Caco-2 (cell line): ENCODE data around the gene ZC3H18. TPM values are rescaled to one million over a fixed set of nuclear protein-coding genes. Genes with fewer than 3 reads are reported as not detected.
A peak's percentile ranks its signal among the peaks of the same experiment; 100 is the strongest.

Source experiments
- BruUV-seq: library from RNA; stranded (reverse); fragments of 400-500 nt; replicated peaks from 2 replicates; lab custom pipeline; 2021; lab: Mats Ljungman, UMichigan
- CTCF ChIA-PET: fragments of 300-600 bp; sonication (Branson Sonifier 250); formaldehyde crosslinking; loops from one replicate; lab custom pipeline; 2022; ENCODE audit warnings: antibody characterized with exemption; lab: Charles Lee
- POLR2A ChIA-PET: fragments of 300-600 bp; sonication (Branson Sonifier 250); formaldehyde crosslinking; loops from one replicate; lab custom pipeline; 2022; ENCODE audit warnings: antibody characterized with exemption; lab: Charles Lee
- DNase-seq, 2 experiments: peaks; one replicate each; pipeline versions ENCODE4 v3.0.0 to v3.0.0-alpha.2; 2020 to 2022
- H3K27me3 ChIP-seq: replicated peaks from 2 replicates; pipeline ENCODE4 v1.6.0; 2011; ENCODE audit warnings: low read length; ENCODE audit not compliant: control insufficient read depth, insufficient read depth
- H3K36me3 ChIP-seq: 2 replicates; pipeline ENCODE4 v1.5.1; 2011; ENCODE audit warnings: low read length; ENCODE audit not compliant: control insufficient read depth, insufficient read depth
- H3K4me1 ChIP-seq: fragments of 250-450 bp; sonication (Bioruptor Pico); 2 replicates; pipeline ENCODE4 v1.5.1; 2020; ENCODE audit warnings: mild to moderate bottlenecking
- H3K4me3 ChIP-seq: 2 replicates; pipeline ENCODE4 v1.5.1; 2011; ENCODE audit warnings: low read depth, mild to moderate bottlenecking, control low read depth, low read length
- H3K9me3 ChIP-seq: fragments of 250-450 bp; sonication (Bioruptor Pico); 2 replicates; pipeline ENCODE4 v1.5.1; 2020; ENCODE audit warnings: mild to moderate bottlenecking, moderate library complexity
- H3K27ac Mint-ChIP-seq: one replicate; pipeline ENCODE4 v1.8.0; 2022; ENCODE audit warnings: mixed read lengths; ENCODE audit not compliant: unreplicated experiment
- H3K27me3 Mint-ChIP-seq: one replicate; pipeline ENCODE4 v1.8.0; 2022; ENCODE audit warnings: mixed read lengths; ENCODE audit not compliant: insufficient read depth, unreplicated experiment
- H3K36me3 Mint-ChIP-seq: one replicate; pipeline ENCODE4 v1.8.0; 2022; ENCODE audit warnings: mild to moderate bottlenecking, mixed read lengths; ENCODE audit not compliant: insufficient read depth, unreplicated experiment
- H3K4me1 Mint-ChIP-seq: one replicate; pipeline ENCODE4 v1.8.0; 2022; ENCODE audit warnings: low read depth, mixed read lengths; ENCODE audit not compliant: unreplicated experiment
- H3K4me3 Mint-ChIP-seq: one replicate; pipeline ENCODE4 v1.8.0; 2022; ENCODE audit warnings: mild to moderate bottlenecking, moderate library complexity, mixed read lengths; ENCODE audit not compliant: unreplicated experiment
- H3K9me3 Mint-ChIP-seq: one replicate; pipeline ENCODE4 v1.8.0; 2022; ENCODE audit warnings: mixed read lengths; ENCODE audit not compliant: unreplicated experiment
- intact Hi-C: fragments of 100-400 bp; cut with micrococcal nuclease; formaldehyde crosslinking; loops from one replicate; pipeline ENCODE4 v1.10.0; 2022; ENCODE audit not compliant: unreplicated experiment
- total RNA-seq: library from RNA; stranded (reverse); gene quantifications from 2 replicates; pipeline ENCODE4 v1.2.3, GENCODE V29; 2022
- TF ChIP-seq, protein P1 (sequence below), 2 experiments: fragments of 200-600 bp in 1 of 2; IDR thresholded peaks; 1 replicate in 1 of 2; 2 replicates in 1 of 2; pipeline versions ENCODE4 v1.5.1 to v1.8.0; 2011 to 2022; ENCODE audit warnings: antibody characterized with exemption in 1 of 2, control low read depth in 1 of 2, inconsistent platforms in 1 of 2, low read depth in 1 of 2, low read length in 1 of 2, mild to moderate bottlenecking in 1 of 2, moderate library complexity in 1 of 2; ENCODE audit not compliant: insufficient read depth in 1 of 2, severe bottlenecking in 1 of 2, unreplicated experiment in 1 of 2

The ZC3H18 gene
- total RNA-seq, 1 experiment from 2014 or later: 82.0 TPM

DNA sequence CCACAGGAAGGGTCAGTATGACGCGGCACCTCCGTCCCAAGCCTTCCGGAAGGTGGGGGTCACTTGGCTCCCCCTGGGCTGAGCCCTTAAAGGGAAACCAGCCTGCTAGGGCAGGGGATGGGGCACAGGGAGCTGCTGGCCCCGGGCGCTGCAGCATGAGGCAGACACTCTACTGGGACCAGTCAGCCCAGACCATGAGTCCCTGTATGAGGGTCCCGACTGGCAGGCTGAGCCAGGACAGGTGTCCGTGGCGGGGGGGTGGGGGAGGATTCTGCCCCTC, 43.4 kb upstream of the ZC3H18 start:
- H3K4me3 Mint-ChIP-seq: no peak overlapping the region
- Histone ChIP-seq H3K4me1 (peaks cover 22% of the 10 kb centered on the region), H3K9me3 (no peaks in the 10 kb centered on the region), H3K27me3 (no peaks in the 10 kb centered on the region), H3K36me3 (peaks cover 7% of the 10 kb centered on the region), H3K4me3 (no peak overlapping the region)
- no peaks in the 10 kb centered on the region for H3K4me1 Mint-ChIP-seq
- intact Hi-C loops: loop anchor here (1.0 to 5.0 kb wide), 4 partner anchors 18 to 84 kb away; no protein-coding TSS in a partner anchor
- TF ChIP-seq, protein P1, sequence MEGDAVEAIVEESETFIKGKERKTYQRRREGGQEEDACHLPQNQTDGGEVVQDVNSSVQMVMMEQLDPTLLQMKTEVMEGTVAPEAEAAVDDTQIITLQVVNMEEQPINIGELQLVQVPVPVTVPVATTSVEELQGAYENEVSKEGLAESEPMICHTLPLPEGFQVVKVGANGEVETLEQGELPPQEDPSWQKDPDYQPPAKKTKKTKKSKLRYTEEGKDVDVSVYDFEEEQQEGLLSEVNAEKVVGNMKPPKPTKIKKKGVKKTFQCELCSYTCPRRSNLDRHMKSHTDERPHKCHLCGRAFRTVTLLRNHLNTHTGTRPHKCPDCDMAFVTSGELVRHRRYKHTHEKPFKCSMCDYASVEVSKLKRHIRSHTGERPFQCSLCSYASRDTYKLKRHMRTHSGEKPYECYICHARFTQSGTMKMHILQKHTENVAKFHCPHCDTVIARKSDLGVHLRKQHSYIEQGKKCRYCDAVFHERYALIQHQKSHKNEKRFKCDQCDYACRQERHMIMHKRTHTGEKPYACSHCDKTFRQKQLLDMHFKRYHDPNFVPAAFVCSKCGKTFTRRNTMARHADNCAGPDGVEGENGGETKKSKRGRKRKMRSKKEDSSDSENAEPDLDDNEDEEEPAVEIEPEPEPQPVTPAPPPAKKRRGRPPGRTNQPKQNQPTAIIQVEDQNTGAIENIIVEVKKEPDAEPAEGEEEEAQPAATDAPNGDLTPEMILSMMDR (IDR thresholded peaks at IDR 0.05; ENCODE audit: insufficient read depth in 1 of 2, low read depth in 1 of 2, low read length in 1 of 2, severe bottlenecking in 1 of 2, unreplicated experiment in 1 of 2): no peak
- BruUV-seq: no TSS peak
- H3K9me3 Mint-ChIP-seq: no peaks in the 10 kb centered on the region
- ChIA-PET POLR2A (no interaction called here), CTCF (no interaction called here)
- no peak for DNase-seq
- no peaks in the 10 kb centered on the region for H3K27me3 Mint-ChIP-seq
- no peak overlapping the region for H3K27ac Mint-ChIP-seq
- peaks cover 35% of the 10 kb centered on the region for H3K36me3 Mint-ChIP-seq

DNA sequence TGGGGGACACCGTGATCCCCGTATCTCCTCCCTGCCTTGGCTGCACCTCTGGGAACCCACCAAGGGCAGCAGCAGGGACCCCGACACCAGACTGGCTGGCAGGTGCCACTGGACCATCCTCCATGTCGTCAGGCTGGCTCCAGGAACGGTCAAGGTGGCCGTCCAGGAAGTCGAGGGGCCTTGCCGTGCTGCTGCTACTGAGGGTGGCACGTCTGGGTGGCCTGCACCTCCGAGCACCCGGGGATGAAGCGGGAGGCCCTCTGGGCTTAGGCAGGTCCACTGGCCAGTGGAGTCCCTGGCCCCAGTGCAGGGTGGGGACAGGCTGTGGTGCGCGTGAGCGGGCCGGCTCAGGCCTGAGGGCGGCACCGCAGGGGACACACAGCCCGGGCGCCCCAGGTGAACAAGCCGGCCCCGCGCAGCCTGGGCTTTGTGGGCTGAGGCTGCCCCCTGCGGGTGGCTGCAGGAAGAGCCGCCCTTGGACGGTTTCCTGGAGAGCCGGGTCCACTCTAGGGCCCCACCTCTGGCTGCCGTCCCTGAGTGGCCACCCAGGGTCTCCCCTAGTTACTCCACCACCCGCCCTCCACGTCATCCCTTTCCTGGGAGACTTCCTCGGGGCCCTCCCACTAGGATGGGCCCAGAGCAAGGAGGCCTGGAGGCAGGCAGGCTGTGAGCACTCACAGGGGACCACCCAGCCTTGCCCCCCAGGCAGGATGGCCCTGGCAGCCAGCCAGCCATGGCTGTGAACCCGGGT, 42.8 kb upstream of the ZC3H18 start:
- no peaks in the 10 kb centered on the region for H3K27me3 ChIP-seq
- peaks cover 22% of the 10 kb centered on the region for H3K4me1 ChIP-seq
- H3K9me3 ChIP-seq: no peaks in the 10 kb centered on the region
- ChIA-PET POLR2A (no interaction called here), CTCF (interaction anchor here (1.1 kb wide), 1 partner anchor 38 kb away, joined by 3 read pairs; no protein-coding TSS in a partner anchor)
- H3K9me3 Mint-ChIP-seq: no peaks in the 10 kb centered on the region
- peaks cover 40% of the 10 kb centered on the region for H3K36me3 Mint-ChIP-seq
- no peaks in the 10 kb centered on the region for H3K4me1 Mint-ChIP-seq
- H3K27ac Mint-ChIP-seq: no peak overlapping the region
- H3K36me3 ChIP-seq: peaks cover 7% of the 10 kb centered on the region
- peak; percentile 50 to 87 for DNase-seq
- H3K4me3 ChIP-seq: no peak overlapping the region
- BruUV-seq: no TSS peak
- H3K4me3 Mint-ChIP-seq: no peak overlapping the region
- intact Hi-C loops: loop anchor here (1.0 to 5.0 kb wide), 4 partner anchors 19 to 84 kb away; no protein-coding TSS in a partner anchor
- TF ChIP-seq, protein P1 (IDR thresholded peaks at IDR 0.05; ENCODE audit: insufficient read depth in 1 of 2, low read depth in 1 of 2, low read length in 1 of 2, severe bottlenecking in 1 of 2, unreplicated experiment in 1 of 2): peak; percentile 92 to 96
- no peaks in the 10 kb centered on the region for H3K27me3 Mint-ChIP-seq

DNA sequence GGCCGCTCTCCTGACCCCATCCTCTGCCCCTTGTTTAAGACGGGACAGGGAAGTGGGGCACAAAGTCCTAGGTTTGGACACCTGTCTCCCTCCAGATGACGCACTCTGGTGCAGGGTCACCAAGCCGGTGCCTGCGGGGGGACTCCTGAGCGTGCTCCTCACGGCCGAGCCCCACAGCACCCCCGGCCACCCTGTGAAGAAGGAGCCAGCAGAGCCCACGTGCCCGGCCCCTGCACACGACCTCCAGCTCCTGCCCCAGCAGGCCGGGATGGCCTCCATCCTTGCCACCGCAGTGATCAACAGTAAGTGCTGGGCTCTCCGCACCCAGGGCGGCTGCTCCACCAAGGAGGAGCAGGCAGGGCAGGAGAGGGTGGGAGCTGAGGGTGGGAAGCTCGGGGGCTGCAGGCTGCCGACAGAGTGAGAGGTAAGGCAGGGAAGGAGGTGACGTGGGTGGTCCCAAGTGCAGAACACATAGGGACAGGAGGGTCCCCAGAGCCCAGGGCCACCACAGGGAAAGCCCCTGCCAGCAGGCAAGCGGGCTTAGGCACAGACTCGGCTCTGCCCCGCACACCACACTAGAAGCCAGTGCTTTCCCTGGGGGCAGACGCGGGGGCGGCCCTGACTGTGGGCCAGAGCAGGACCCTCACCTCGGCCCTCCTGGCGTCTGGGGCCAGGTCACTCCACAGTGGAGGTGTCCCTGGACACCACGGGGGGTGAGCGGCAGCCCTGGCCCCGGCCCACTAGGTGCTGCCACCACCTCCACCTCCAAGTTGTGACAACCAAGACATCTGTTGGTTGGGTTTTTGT, 42.1 kb upstream of the ZC3H18 start:
- no peaks in the 10 kb centered on the region for H3K27me3 Mint-ChIP-seq
- no peak overlapping the region for H3K27ac Mint-ChIP-seq
- CTCF ChIA-PET: interaction anchor here (1.1 kb wide), 1 partner anchor 39 kb away, joined by 3 read pairs; no protein-coding TSS in a partner anchor
- intact Hi-C loops: loop anchor here (1.0 to 5.0 kb wide), 4 partner anchors 19 to 85 kb away; no protein-coding TSS in a partner anchor
- Histone ChIP-seq H3K9me3 (no peaks in the 10 kb centered on the region), H3K27me3 (no peaks in the 10 kb centered on the region), H3K36me3 (peaks cover 7% of the 10 kb centered on the region), H3K4me1 (peaks cover 22% of the 10 kb centered on the region), H3K4me3 (no peak overlapping the region)
- no peak for DNase-seq
- POLR2A ChIA-PET: no interaction called here
- TF ChIP-seq, protein P1 (IDR thresholded peaks at IDR 0.05; ENCODE audit: insufficient read depth in 1 of 2, low read depth in 1 of 2, low read length in 1 of 2, severe bottlenecking in 1 of 2, unreplicated experiment in 1 of 2): no peak
- no TSS peak for BruUV-seq
- peaks cover 43% of the 10 kb centered on the region for H3K36me3 Mint-ChIP-seq
- no peaks in the 10 kb centered on the region for H3K9me3 Mint-ChIP-seq
- H3K4me3 Mint-ChIP-seq: no peak overlapping the region
- no peaks in the 10 kb centered on the region for H3K4me1 Mint-ChIP-seq
